Caco-2 (cell line): Measurements from ENCODE around the gene PON1. TPM values are rescaled to one million over a fixed set of nuclear protein-coding genes. Genes with fewer than 3 reads are reported as not detected.

ENCODE experiments used
- BruUV-seq: library from RNA; stranded (reverse); fragments of 400-500 nt; replicated peaks from 2 replicates; lab custom pipeline; 2021; lab: Mats Ljungman, UMichigan
- CTCF ChIA-PET: fragments of 300-600 bp; sonication (Branson Sonifier 250); formaldehyde crosslinking; loops from one replicate; lab custom pipeline; 2022; ENCODE audit warnings: antibody characterized with exemption; lab: Charles Lee
- POLR2A ChIA-PET: fragments of 300-600 bp; sonication (Branson Sonifier 250); formaldehyde crosslinking; loops from one replicate; lab custom pipeline; 2022; ENCODE audit warnings: antibody characterized with exemption; lab: Charles Lee
- DNase-seq, 2 experiments: peaks; one replicate each; pipeline versions ENCODE4 v3.0.0 to v3.0.0-alpha.2; 2020 to 2022
- H3K27me3 ChIP-seq: replicated peaks from 2 replicates; pipeline ENCODE4 v1.6.0; 2011; ENCODE audit warnings: low read length; ENCODE audit not compliant: control insufficient read depth, insufficient read depth
- H3K36me3 ChIP-seq: 2 replicates; pipeline ENCODE4 v1.5.1; 2011; ENCODE audit warnings: low read length; ENCODE audit not compliant: control insufficient read depth, insufficient read depth
- H3K4me1 ChIP-seq: fragments of 250-450 bp; sonication (Bioruptor Pico); 2 replicates; pipeline ENCODE4 v1.5.1; 2020; ENCODE audit warnings: mild to moderate bottlenecking
- H3K4me3 ChIP-seq: 2 replicates; pipeline ENCODE4 v1.5.1; 2011; ENCODE audit warnings: low read depth, mild to moderate bottlenecking, control low read depth, low read length
- H3K9me3 ChIP-seq: fragments of 250-450 bp; sonication (Bioruptor Pico); 2 replicates; pipeline ENCODE4 v1.5.1; 2020; ENCODE audit warnings: mild to moderate bottlenecking, moderate library complexity
- H3K27ac Mint-ChIP-seq: one replicate; pipeline ENCODE4 v1.8.0; 2022; ENCODE audit warnings: mixed read lengths; ENCODE audit not compliant: unreplicated experiment
- H3K27me3 Mint-ChIP-seq: one replicate; pipeline ENCODE4 v1.8.0; 2022; ENCODE audit warnings: mixed read lengths; ENCODE audit not compliant: insufficient read depth, unreplicated experiment
- H3K36me3 Mint-ChIP-seq: one replicate; pipeline ENCODE4 v1.8.0; 2022; ENCODE audit warnings: mild to moderate bottlenecking, mixed read lengths; ENCODE audit not compliant: insufficient read depth, unreplicated experiment
- H3K4me1 Mint-ChIP-seq: one replicate; pipeline ENCODE4 v1.8.0; 2022; ENCODE audit warnings: low read depth, mixed read lengths; ENCODE audit not compliant: unreplicated experiment
- H3K4me3 Mint-ChIP-seq: one replicate; pipeline ENCODE4 v1.8.0; 2022; ENCODE audit warnings: mild to moderate bottlenecking, moderate library complexity, mixed read lengths; ENCODE audit not compliant: unreplicated experiment
- H3K9me3 Mint-ChIP-seq: one replicate; pipeline ENCODE4 v1.8.0; 2022; ENCODE audit warnings: mixed read lengths; ENCODE audit not compliant: unreplicated experiment
- CTCF ChIP-seq, 2 experiments: fragments of 200-600 bp in 1 of 2; IDR thresholded peaks; 1 replicate in 1 of 2; 2 replicates in 1 of 2; pipeline versions ENCODE4 v1.5.1 to v1.8.0; 2011 to 2022; ENCODE audit warnings: antibody characterized with exemption in 1 of 2, control low read depth in 1 of 2, inconsistent platforms in 1 of 2, low read depth in 1 of 2, low read length in 1 of 2, mild to moderate bottlenecking in 1 of 2, moderate library complexity in 1 of 2; ENCODE audit not compliant: insufficient read depth in 1 of 2, severe bottlenecking in 1 of 2, unreplicated experiment in 1 of 2
- intact Hi-C: fragments of 100-400 bp; cut with micrococcal nuclease; formaldehyde crosslinking; loops from one replicate; pipeline ENCODE4 v1.10.0; 2022; ENCODE audit not compliant: unreplicated experiment
- total RNA-seq: library from RNA; stranded (reverse); gene quantifications from 2 replicates; pipeline ENCODE4 v1.2.3, GENCODE V29; 2022

PON1 gene
- total RNA-seq, 1 experiment from 2014 or later: not detected

- no peak for DNase-seq
- Histone ChIP-seq H3K36me3 (no peaks in the 10 kb centered on the region), H3K9me3 (no peaks in the 10 kb centered on the region), H3K4me3 (no peak overlapping the region), H3K27me3 (no peaks in the 10 kb centered on the region), H3K4me1 (no peaks in the 10 kb centered on the region)
- Mint-ChIP-seq H3K4me3 (no peak overlapping the region), H3K27ac (no peak overlapping the region), H3K4me1 (no peaks in the 10 kb centered on the region), H3K36me3 (no peaks in the 10 kb centered on the region), H3K27me3 (no peaks in the 10 kb centered on the region), H3K9me3 (no peaks in the 10 kb centered on the region)
- ChIA-PET POLR2A (no interaction called here), CTCF (no interaction called here)
- intact Hi-C loops: no loop called here
- no peak for TF ChIP-seq CTCF (IDR thresholded peaks at IDR 0.05; ENCODE audit: insufficient read depth in 1 of 2, low read depth in 1 of 2, low read length in 1 of 2, severe bottlenecking in 1 of 2, unreplicated experiment in 1 of 2)
- no TSS peak for BruUV-seq
Observed at GRCh38 chr7:95263785-95264362, 60.5 kb downstream of the PON1 start.

- POLR2A ChIA-PET: no interaction called here
- no peaks in the 10 kb centered on the region for H3K4me1 Mint-ChIP-seq
- no peak for DNase-seq
- H3K27me3 Mint-ChIP-seq: no peaks in the 10 kb centered on the region
- H3K9me3 Mint-ChIP-seq: no peaks in the 10 kb centered on the region
- intact Hi-C loops: no loop called here
- no TSS peak for BruUV-seq
- no peaks in the 10 kb centered on the region for H3K9me3 ChIP-seq
- no peak for TF ChIP-seq CTCF (IDR thresholded peaks at IDR 0.05; ENCODE audit: insufficient read depth in 1 of 2, low read depth in 1 of 2, low read length in 1 of 2, severe bottlenecking in 1 of 2, unreplicated experiment in 1 of 2)
- no peak overlapping the region for H3K4me3 Mint-ChIP-seq
- no peaks in the 10 kb centered on the region for H3K4me1 ChIP-seq
- H3K36me3 ChIP-seq: no peaks in the 10 kb centered on the region
- CTCF ChIA-PET: no interaction called here
- H3K36me3 Mint-ChIP-seq: no peaks in the 10 kb centered on the region
- no peaks in the 10 kb centered on the region for H3K27me3 ChIP-seq
- no peak overlapping the region for H3K4me3 ChIP-seq
- no peak overlapping the region for H3K27ac Mint-ChIP-seq
Observed at GRCh38 chr7:95262875-95263274, 61.5 kb downstream of the PON1 start.

- H3K9me3 ChIP-seq: no peaks in the 10 kb centered on the region
- intact Hi-C loops: no loop called here
- H3K4me3 ChIP-seq: no peak overlapping the region
- TF ChIP-seq CTCF (IDR thresholded peaks at IDR 0.05; ENCODE audit: insufficient read depth in 1 of 2, low read depth in 1 of 2, low read length in 1 of 2, severe bottlenecking in 1 of 2, unreplicated experiment in 1 of 2): no peak
- H3K9me3 Mint-ChIP-seq: no peaks in the 10 kb centered on the region
- H3K4me1 Mint-ChIP-seq: no peaks in the 10 kb centered on the region
- H3K36me3 ChIP-seq: no peaks in the 10 kb centered on the region
- no peak for DNase-seq
- H3K4me1 ChIP-seq: no peaks in the 10 kb centered on the region
- H3K27me3 Mint-ChIP-seq: no peaks in the 10 kb centered on the region
- H3K36me3 Mint-ChIP-seq: peaks cover 4% of the 10 kb centered on the region
- ChIA-PET CTCF (no interaction called here), POLR2A (no interaction called here)
- H3K4me3 Mint-ChIP-seq: no peak overlapping the region
- no peak overlapping the region for H3K27ac Mint-ChIP-seq
- no peaks in the 10 kb centered on the region for H3K27me3 ChIP-seq
- BruUV-seq: no TSS peak
Observed at GRCh38 chr7:95261895-95262415, 62.4 kb downstream of the PON1 start.
